HG03432 (cell line): ENCODE data around the gene CDKN2B.

ENCODE experiments used
- ATAC-seq: cut with Tn5 transposase; IDR thresholded peaks from one replicate; pipeline ENCODE4 v1.9.1; 2021; ENCODE audit warnings: mild to moderate bottlenecking, moderate library complexity; ENCODE audit not compliant: unreplicated experiment

Gene CDKN2B

DNA sequence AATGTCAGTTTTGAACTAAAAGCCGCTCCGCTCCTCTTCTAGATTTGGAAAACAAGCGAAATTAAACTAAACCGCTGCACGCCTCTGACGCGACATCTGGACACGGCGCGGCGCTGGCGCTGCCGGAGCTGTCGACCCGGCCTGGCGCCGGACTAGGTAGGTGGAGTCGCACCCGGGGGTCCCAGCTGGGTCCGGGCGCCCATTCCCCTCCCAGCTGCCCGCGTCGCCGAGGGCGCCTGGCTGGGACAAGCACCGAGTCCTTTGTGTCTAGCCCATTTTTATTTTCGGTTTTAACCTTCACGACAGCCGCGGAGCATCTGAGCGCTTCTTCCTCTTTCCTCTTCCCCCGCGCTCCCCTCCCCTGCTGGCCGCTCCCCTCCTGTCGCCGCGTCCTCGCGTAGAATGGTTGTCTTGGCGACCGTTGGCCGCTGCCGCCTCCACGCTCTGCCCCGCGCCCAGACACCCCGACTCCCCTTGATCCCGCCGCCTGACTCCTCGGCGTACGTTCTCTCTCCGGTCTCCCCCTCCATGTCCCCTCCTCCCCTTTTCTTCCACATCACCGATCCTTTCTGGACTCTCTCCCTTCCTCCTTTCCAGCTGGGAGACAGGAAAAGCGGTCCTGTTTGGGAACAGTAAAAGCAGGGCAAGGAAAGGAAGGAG lies 14.0 kb downstream of the CDKN2B start:
- ATAC-seq: peak; percentile 88

DNA sequence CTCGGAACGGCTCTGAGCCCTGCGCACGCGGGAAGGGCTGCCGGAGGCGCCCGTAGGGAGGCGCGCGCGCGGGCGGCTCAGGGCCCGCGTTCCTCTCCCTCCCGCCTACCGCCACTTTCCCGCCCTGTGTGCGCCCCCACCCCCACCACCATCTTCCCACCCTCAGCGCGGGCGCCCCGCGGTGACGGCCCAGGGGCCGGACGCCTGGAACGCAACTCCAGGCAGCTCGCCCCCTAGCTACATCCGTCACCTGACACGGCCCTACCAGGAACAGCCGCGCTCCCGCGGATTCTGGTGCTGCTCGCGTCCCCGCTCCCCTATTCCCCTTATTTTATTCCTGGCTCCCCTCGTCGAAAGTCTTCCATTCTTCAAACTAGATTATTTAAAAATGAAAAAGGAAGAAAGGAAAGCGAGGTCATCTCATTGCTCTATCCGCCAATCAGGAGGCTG lies 14.5 kb downstream of the CDKN2B start, which contains the start of gene CDKN2B-AS1:
Gene CDKN2B-AS1 (plus strand): TSS at position 236 of the 450 bp plus-strand sequence.
- ATAC-seq: peak; percentile 54

DNA sequence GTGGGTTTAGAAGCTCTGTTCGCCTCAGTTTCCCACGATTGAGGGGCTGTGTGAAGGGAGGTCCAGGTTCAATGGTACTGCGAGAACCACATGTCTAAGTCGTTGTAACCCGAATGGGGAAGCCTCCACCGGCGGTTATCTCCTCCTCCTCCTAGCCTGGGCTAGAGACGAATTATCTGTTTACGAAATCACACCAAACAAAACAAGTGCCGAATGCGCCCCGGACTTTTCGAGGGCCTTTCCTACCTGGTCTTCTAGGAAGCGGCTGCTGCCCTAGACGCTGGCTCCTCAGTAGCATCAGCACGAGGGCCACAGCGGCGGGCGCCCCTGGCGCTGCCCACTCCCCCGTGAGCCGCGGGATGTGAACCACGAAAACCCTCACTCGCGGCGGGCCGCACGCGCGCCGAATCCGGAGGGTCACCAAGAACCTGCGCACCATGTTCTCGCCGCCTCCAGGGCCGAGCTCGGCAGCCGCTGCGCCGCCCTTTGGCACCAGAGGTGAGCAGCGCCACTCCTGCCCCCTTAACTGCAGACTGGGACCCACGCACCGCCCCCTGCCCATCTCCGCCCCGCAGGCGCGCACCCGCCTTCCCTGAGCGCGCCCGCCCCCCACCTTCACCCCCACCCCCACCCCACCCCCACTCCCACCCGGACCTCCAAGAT lies 15.1 kb downstream of the CDKN2B start, which contains the start of gene CDKN2A:
Gene CDKN2A (minus strand): TSS at position 500 of the 663 bp plus-strand sequence.
- ATAC-seq: peak; percentile 52

DNA sequence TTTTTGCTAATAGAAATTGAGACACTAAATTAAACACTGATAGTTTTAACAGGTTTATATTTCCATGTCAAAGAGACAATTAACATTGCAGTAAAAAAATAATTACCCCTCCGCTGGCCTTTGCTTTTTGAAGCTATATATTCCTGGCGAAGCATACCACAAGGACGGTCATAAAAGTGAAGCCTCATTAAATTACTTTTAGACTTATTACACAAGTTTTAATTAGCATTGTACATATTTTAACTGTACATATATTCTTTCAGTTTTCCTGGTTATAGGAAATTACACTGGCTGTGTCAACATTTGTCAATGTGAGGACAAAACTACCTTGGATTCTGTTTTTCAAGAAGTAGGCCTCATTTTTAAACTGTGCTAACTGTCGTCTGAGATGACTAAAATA lies 16.1 kb downstream of the CDKN2B start:
- no peak for ATAC-seq

DNA sequence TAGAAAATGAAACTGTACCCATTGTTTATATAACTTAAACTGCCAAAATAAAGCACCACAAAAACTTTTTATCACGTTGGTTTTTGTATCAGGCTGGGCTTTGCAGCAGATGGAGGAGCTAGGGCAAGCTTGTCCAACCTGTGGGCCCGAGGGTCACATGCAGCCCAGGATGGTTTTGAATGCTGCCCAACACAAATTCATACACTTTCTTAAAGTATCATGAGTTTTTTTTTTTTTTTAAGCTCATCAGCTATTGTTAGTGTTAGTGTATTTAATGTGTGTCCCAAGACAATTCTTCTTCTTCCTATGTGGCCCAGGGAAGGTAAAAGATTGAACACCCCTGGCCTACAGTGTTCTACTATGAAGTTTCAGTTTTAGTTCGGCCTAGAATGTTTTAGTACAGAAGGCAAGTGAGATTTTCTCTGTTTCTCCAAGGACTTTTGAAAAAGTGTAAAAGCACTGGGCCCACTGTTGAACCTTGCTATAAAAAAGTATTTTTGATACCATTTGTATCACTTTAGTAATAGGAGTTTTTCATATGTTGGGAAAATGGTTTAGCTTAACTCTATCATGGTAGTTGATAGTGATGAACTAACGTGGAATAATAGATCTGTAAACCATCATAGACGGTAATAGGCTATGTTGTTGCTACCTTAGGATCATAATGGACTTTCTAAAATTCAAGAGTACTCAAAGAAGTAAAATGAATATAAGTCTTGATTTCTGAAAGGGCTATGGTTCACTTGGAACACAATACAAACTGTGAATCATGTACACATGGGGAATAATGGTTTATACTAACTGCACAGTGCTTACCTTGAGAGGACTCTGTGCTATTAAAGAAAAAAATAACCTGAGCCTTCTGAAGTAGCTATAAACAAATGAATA lies 17.8 kb downstream of the CDKN2B start:
- ATAC-seq: no peak

DNA sequence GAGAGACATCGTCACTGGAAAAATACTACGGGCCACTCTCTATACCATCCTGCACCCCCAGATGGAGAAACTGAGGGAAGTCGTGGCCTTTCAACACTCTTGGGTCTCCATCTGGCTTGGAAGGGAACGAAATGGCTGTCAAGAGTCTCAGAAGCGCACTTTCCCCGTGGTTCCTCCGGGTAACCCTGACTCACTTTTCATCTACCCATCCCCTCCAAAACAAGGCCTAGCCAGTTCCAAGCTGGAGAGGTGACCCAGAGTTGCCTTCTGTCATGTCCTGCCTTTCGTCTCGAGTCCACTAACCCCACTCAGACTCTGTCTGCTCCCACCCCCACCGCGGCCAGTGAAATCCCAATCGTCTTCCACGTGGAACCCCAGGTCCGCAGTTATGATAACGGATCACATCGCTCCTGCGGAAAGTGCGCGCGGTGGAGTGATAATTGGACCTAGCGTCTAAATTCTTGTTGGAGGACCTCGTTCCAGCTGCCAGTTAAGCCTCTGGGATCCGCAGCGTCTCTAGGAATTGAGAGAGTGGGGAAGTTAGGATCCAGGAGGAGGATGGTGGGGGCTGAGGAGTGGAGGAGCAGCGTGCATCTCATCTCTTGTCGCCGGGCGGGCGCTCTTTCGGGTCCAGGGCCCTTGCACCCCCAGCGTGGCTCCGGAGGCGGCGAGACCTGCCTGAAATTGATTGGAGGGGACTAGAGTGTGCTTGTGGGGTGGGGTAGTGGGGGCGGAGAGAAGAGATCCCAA lies 19.5 kb downstream of the CDKN2B start:
- ATAC-seq: no peak

DNA sequence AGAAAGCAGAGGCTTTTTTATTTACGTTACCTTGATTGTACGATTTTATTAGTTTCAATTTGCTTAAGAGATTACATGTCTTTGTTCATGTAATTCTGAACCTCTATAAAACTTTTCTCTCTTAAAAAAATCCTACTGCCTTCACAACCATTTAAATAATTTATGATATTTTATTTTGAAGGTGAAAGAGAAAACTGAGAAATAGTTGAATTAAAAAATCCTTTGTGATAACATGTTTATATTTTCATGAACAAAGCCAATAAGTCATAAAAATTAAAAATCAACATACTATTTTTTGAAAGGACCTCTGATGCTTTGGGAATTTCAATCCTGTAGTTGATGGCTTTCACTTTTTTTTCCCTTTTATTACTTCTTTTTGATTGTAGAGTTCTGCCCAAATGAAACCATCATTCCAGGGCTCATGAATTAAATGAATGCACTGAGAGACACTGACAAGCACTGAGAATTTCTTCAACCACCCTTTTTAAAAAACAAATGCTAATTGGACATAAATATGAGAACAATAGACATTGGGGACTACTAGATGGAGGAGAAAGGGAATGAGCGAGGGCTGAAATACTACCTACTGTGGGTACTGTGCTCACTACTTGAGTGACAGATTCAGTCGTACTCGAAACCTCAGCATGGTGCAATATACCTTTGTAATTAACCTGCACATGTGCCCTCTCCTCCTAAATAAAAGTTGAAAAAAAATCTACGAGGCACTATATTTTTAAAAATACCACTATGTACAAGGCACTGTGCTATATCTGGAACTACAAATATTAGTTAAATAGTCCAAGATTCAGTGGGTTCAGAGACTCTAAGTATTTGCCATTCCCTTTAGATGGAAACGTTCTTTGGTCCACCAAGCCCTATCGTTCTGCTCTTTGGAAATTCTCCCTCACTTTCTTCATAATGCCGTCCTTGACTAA lies 20.8 kb downstream of the CDKN2B start:
- no peak for ATAC-seq

DNA sequence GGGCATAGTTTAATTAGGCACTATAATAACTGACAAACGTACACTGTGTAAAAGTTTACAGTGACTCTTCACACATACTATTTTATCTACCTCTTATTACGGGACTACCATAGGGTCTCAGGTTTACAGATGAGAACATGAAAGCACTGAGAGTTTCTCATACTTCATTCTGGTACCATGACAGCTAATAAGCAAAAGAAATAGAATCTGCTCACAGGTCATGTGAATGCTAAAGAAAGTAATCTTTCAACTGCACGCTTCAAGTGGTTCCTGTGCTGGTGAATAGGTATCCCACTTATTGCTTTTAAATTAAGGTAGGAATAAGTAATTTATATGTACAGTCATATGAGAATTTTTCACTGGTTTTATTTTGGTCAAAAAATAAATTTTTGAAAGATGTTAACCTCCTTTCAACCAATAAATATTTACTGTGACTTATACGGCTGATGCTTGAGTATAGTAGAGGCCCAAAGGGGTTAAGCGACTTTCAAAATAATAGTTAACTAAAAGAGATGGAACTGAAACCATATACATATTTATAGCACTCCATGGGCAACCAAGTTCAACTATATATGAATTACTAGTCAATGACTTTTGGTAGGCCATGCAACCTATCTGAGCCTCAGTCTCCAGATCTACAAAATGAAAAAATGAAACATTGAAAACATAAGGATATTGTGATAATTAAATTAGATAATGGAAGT lies 23.0 kb downstream of the CDKN2B start:
- ATAC-seq: no peak

DNA sequence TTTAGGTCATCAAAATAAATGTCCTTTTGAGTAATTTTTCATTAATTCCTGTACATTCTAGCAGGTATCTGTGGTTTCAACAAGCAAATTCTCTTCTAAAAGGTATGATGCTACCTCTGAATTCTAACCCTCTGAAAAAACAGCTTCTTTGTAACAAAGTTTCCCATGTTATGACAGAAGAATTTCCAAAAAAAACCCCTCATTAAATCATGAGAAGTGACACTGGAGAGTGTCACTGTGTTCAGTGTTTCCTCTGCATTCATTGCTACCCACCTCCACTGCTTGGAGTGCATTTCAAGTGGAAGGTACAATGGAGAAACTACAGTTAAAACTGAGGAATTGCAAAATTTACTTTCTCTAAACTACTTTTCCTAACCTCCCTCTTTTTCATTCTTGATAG lies 25.0 kb downstream of the CDKN2B start:
- no peak for ATAC-seq

DNA sequence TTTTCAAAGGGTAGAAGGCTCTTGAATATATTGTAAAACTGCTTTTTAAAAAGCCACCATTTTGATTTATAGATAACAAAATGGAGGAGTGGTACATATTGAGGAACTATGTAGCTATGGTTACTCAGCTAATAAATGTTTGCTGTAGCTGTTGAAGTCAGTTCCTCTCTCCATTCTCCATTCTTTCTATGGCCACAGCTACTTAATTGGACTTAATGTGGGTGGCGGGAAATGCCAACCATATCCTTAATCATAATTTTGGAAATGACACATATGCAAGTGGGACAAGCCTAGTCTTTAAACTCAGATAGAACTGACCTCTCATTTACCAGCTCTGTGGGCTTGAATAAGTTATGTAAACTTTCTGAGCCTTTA lies 25.6 kb downstream of the CDKN2B start:
- no peak for ATAC-seq

DNA sequence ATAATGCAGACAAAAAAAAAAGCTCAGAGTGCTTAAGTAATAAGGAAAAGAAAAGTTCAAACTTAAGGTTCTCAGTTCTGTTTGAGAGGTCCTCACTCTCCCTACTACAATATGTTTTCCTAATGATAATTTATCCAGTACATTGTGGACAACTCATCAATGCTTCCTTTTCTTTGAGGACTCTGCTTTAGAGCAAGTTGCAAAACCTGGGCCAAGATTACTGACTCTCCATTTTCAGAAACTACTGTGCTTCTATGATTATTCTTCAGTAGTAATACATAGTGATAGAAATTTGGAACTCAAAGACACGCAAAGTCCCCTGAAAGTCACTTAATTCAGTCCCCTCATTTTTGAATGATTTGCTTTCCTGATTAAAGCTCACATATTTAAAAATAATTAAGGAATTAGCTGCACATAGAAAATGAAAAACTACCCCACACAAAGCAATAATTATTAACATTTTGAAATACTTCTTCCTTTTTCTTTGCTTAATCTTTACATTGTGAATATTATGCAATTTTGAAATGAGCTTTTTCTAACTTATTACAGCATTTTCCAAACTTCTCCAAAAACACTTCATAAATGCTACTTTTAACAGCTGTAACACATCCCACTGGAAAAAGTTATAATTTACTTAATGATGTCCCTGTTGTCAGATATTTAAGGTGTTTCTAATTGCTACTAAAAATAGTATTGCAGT lies 26.1 kb downstream of the CDKN2B start:
- no peak for ATAC-seq

DNA sequence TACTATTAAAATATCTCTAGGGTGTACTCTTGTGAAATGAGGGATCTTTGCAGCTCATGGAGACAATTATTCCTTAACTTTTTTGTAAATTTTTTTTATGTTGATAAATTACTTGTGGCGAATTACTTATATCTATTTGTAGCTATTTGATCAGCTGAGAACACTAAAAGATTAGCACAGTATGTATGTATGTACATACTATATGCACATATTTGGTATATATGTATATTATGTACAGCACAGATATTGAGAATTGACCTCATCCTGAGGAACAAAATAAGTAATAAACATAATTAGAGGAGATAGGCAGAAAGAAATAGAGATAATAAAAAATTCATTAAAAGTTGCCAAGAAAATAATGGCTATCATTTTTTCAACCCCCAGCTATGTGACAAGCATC lies 26.7 kb downstream of the CDKN2B start:
- no peak for ATAC-seq

DNA sequence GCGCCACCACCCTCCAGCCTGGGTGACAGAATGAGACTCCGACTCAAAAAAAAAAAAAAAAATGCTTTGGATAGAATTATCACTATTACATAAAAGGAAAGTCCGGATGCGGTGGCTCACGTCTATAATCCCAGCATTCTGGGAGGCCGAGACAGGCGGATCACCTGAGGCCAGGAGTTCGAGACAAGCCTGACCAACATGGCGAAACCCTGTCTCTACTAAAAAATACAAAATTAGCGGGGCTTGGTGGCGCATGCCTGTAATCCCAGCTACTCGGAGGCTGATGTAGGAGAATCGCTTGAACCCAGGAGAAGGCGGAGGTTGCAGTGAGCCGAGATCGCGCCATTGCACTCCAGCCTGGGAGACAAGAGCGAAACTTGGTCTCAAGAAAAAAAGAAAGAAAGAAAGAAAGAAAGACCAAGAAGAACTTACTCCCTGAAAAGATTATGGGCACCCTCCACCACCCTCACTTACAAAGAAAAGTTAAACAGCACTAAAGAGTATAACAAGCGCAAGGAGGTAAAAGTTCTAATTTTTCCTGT lies 32.7 kb downstream of the CDKN2B start:
- ATAC-seq: no peak

DNA sequence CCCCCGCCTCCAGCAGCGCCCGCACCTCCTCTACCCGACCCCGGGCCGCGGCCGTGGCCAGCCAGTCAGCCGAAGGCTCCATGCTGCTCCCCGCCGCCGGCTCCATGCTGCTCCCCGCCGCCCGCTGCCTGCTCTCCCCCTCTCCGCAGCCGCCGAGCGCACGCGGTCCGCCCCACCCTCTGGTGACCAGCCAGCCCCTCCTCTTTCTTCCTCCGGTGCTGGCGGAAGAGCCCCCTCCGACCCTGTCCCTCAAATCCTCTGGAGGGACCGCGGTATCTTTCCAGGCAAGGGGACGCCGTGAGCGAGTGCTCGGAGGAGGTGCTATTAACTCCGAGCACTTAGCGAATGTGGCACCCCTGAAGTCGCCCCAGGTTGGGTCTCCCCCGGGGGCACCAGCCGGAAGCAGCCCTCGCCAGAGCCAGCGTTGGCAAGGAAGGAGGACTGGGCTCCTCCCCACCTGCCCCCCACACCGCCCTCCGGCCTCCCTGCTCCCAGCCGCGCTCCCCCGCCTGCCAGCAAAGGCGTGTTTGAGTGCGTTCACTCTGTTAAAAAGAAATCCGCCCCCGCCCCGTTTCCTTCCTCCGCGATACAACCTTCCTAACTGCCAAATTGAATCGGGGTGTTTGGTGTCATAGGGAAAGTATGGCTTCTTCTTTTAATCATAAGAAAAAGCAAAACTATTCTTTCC lies 34.2 kb downstream of the CDKN2B start:
- peak; percentile 76 for ATAC-seq

DNA sequence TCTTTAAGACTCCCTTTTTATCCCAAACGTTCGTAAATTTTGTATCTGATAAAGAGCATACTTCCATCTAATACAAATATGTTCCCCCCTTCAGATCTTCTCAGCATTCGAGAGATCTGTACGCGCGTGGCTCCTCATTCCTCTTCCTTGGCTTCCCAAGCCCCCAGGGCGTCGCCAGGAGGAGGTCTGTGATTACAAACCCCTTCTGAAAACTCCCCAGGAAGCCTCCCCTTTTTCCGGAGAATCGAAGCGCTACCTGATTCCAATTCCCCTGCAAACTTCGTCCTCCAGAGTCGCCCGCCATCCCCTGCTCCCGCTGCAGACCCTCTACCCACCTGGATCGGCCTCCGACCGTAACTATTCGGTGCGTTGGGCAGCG lies 34.8 kb downstream of the CDKN2B start:
- no peak for ATAC-seq

DNA sequence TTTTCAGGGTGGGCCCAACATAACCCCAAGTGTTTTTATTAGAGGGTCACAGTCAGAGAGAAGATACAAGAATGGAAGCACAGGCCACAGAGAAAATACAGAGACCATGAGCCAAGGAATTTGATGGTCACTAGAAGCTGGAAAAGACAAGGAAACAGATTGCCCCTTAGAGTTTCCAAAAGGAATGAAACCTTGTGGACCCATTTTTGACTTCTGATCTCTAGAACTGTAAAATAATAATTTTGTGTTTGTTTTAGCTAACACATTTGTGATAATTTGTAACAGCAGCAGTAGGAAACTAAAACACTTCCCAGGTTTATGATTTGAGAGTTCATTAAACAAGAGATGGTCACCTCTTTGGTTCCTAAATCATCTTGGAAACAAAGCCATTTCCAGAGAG lies 36.7 kb downstream of the CDKN2B start:
- no peak for ATAC-seq

DNA sequence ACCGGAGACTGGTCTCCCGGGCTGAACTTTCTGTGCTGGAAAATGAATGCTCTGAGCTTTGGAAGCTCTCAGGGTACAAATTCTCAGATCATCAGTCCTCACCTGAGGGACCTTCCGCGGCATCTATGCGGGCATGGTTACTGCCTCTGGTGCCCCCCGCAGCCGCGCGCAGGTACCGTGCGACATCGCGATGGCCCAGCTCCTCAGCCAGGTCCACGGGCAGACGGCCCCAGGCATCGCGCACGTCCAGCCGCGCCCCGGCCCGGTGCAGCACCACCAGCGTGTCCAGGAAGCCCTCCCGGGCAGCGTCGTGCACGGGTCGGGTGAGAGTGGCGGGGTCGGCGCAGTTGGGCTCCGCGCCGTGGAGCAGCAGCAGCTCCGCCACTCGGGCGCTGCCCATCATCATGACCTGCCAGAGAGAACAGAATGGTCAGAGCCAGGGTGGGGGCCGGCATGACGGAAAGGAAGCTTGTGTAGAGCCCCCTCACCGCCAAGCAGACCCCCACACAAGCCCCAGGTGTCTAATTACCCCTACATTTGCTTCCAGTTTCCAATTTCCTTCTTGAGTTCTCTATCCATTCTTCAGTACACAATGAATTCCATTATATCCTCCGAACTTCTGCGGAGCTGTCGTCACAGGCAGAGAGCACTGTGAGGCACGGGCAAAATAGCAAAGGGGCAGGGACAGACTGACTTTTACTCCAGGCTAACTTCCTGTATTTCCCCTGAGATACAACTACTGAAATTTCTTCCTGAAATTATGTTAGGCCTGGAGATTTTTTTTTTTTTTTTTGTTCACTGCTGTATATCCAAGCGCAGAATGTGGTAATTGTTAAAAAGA lies 38.1 kb downstream of the CDKN2B start:
- no peak for ATAC-seq
